Panc1 (cell line): ENCODE results near the gene MED12L. TPM values are rescaled to one million over a fixed set of nuclear protein-coding genes. Genes with fewer than 3 reads are reported as not detected.

ENCODE experiments used
- ATAC-seq: fragments of 200-7000 bp; cut with Tn5 transposase; 2 replicates; pipeline ENCODE4 v1.9.1; 2020; ENCODE audit warnings: mild to moderate bottlenecking, moderate library complexity
- BruUV-seq: library from RNA; stranded (reverse); fragments of 400-500 nt; replicated peaks from 2 replicates; lab custom pipeline; 2021; lab: Mats Ljungman, UMichigan
- CTCF ChIA-PET: fragments of 300-600 bp; sonication (Branson Sonifier 250); formaldehyde crosslinking; loops from one replicate; lab custom pipeline; 2022; ENCODE audit warnings: antibody characterized with exemption; lab: Charles Lee
- POLR2A ChIA-PET: fragments of 300-600 bp; sonication (Branson Sonifier 250); formaldehyde crosslinking; loops from one replicate; lab custom pipeline; 2022; ENCODE audit warnings: antibody characterized with exemption; lab: Charles Lee
- DNase-seq: peaks from one replicate; pipeline ENCODE4 v3.0.0-alpha.2; 2010; ENCODE audit warnings: low read depth, low spot score
- H3K27ac ChIP-seq: 2 replicates; pipeline ENCODE4 v1.5.1; 2011; ENCODE audit warnings: mild to moderate bottlenecking, low read length, inconsistent platforms
- H3K27me3 ChIP-seq: fragments of 200-500 bp; sonication (Bioruptor generic); 2 replicates; pipeline ENCODE4 v1.6.0; 2014; ENCODE audit warnings: low read length, inconsistent platforms; ENCODE audit not compliant: control insufficient read depth, insufficient read depth
- H3K36me3 ChIP-seq: fragments of 200-500 bp; sonication (Bioruptor generic); 2 replicates; pipeline ENCODE4 v1.5.1; 2014; ENCODE audit warnings: inconsistent platforms, mild to moderate bottlenecking, low read length, moderate library complexity; ENCODE audit not compliant: control insufficient read depth, insufficient read depth
- H3K4me1 ChIP-seq: 2 replicates; pipeline ENCODE4 v1.5.1; 2011; ENCODE audit warnings: inconsistent platforms, mild to moderate bottlenecking, low read length, moderate library complexity; ENCODE audit not compliant: control insufficient read depth, insufficient read depth
- H3K4me3 ChIP-seq, 2 experiments: 2 replicates each; pipeline ENCODE4 v1.5.1; 2011 to 2012; ENCODE audit warnings: low read depth in 2 of 2, low read length in 2 of 2, mild to moderate bottlenecking in 2 of 2, inconsistent platforms in 1 of 2, moderate library complexity in 1 of 2
- H3K9me3 ChIP-seq: fragments of 200-500 bp; sonication (Bioruptor generic); 2 replicates; pipeline ENCODE4 v1.5.1; 2014; ENCODE audit warnings: low read depth, mild to moderate bottlenecking, inconsistent platforms, low read length, moderate library complexity; ENCODE audit not compliant: control insufficient read depth, insufficient read depth
- POLR2AphosphoS5 ChIP-seq: IDR thresholded peaks from 2 replicates; pipeline ENCODE4 v1.6.1; 2012; ENCODE audit warnings: mild to moderate bottlenecking, low read depth, low read length, moderate library complexity
- SIN3A ChIP-seq: IDR thresholded peaks from 2 replicates; pipeline ENCODE4 v1.6.1; 2012; ENCODE audit warnings: low read depth, mild to moderate bottlenecking, low read length, moderate library complexity, borderline replicate concordance; ENCODE audit not compliant: insufficient read depth
- TCF7L2 ChIP-seq: IDR thresholded peaks from 2 replicates; pipeline ENCODE4 v1.6.1; 2011; ENCODE audit warnings: mild to moderate bottlenecking, low read depth, low read length, inconsistent platforms
- in situ Hi-C: cut with HindIII; loops from 2 replicates; pipeline ENCODE4 v1.10.0; 2016; ENCODE audit warnings: low sequenced_read_pairs, low pct_unique_long_range_greater_than_20kb
- intact Hi-C: fragments of 100-400 bp; cut with micrococcal nuclease; formaldehyde crosslinking; loops from one replicate; pipeline ENCODE4 v1.10.0; 2022; ENCODE audit not compliant: unreplicated experiment
- total RNA-seq: library from RNA; stranded (reverse); gene quantifications from one replicate; pipeline ENCODE4 v1.2.1, GENCODE V29; 2021; ENCODE audit not compliant: unreplicated experiment
- TF ChIP-seq, protein P1 (sequence below): fragments of 450-650 bp; IDR thresholded peaks from 2 replicates; pipeline ENCODE4 v1.5.1; 2017; ENCODE audit warnings: mild to moderate bottlenecking
- TF ChIP-seq, protein P2 (sequence below), 2 experiments: IDR thresholded peaks; 2 replicates each; pipeline ENCODE4 v1.6.1; 2011 to 2012; ENCODE audit warnings: low read depth in 2 of 2, control low read depth in 1 of 2, low read length in 1 of 2, mild to moderate bottlenecking in 1 of 2, moderate library complexity in 1 of 2; ENCODE audit not compliant: insufficient read depth in 1 of 2

The MED12L gene
- total RNA-seq, 1 experiment from 2014 or later = 2.8 TPM

DNA sequence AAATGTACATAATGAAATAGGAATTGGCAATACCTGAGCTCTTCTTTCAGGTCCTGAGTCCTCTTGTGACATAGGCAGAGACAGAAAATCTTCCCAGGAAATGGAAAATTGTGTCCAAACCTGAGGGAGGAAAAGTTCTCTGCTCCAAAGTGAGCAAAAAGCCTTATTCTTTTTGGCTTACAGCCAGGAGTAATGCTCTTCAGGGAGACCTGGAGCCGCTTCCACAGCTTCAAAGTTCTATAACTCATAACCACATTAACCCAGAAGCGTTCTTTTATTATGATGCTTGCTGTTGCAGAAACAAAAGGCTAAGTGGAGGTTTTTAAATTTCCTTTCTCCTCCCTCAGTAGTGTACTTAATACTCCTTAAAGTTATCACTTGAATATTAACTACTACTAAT, 374.8 kb downstream of the MED12L start:
- H3K9me3 ChIP-seq = no peaks in the 10 kb centered on the region
- H3K36me3 ChIP-seq = no peaks in the 10 kb centered on the region
- H3K27me3 ChIP-seq = peaks cover 41% of the 10 kb centered on the region
- no peak overlapping the region for H3K27ac ChIP-seq
- in situ Hi-C loops (no loop called here), intact Hi-C loops (no loop called here)
- H3K4me3 ChIP-seq = no peak overlapping the region
- CTCF ChIA-PET = interaction anchor here (1.0 kb wide), 1 partner anchor 8 kb away, joined by 5 read pairs; no protein-coding TSS in a partner anchor
- ATAC-seq (no peak), DNase-seq (no peak)
- H3K4me1 ChIP-seq = no peaks in the 10 kb centered on the region
- POLR2A ChIA-PET = no interaction called here
- BruUV-seq = no TSS peak
- TF ChIP-seq SIN3A (no peak), TCF7L2 (no peak), POLR2AphosphoS5 (no peak)
- TF ChIP-seq, protein P1, sequence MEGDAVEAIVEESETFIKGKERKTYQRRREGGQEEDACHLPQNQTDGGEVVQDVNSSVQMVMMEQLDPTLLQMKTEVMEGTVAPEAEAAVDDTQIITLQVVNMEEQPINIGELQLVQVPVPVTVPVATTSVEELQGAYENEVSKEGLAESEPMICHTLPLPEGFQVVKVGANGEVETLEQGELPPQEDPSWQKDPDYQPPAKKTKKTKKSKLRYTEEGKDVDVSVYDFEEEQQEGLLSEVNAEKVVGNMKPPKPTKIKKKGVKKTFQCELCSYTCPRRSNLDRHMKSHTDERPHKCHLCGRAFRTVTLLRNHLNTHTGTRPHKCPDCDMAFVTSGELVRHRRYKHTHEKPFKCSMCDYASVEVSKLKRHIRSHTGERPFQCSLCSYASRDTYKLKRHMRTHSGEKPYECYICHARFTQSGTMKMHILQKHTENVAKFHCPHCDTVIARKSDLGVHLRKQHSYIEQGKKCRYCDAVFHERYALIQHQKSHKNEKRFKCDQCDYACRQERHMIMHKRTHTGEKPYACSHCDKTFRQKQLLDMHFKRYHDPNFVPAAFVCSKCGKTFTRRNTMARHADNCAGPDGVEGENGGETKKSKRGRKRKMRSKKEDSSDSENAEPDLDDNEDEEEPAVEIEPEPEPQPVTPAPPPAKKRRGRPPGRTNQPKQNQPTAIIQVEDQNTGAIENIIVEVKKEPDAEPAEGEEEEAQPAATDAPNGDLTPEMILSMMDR = no peak
- TF ChIP-seq, protein P2, sequence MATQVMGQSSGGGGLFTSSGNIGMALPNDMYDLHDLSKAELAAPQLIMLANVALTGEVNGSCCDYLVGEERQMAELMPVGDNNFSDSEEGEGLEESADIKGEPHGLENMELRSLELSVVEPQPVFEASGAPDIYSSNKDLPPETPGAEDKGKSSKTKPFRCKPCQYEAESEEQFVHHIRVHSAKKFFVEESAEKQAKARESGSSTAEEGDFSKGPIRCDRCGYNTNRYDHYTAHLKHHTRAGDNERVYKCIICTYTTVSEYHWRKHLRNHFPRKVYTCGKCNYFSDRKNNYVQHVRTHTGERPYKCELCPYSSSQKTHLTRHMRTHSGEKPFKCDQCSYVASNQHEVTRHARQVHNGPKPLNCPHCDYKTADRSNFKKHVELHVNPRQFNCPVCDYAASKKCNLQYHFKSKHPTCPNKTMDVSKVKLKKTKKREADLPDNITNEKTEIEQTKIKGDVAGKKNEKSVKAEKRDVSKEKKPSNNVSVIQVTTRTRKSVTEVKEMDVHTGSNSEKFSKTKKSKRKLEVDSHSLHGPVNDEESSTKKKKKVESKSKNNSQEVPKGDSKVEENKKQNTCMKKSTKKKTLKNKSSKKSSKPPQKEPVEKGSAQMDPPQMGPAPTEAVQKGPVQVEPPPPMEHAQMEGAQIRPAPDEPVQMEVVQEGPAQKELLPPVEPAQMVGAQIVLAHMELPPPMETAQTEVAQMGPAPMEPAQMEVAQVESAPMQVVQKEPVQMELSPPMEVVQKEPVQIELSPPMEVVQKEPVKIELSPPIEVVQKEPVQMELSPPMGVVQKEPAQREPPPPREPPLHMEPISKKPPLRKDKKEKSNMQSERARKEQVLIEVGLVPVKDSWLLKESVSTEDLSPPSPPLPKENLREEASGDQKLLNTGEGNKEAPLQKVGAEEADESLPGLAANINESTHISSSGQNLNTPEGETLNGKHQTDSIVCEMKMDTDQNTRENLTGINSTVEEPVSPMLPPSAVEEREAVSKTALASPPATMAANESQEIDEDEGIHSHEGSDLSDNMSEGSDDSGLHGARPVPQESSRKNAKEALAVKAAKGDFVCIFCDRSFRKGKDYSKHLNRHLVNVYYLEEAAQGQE (IDR thresholded peaks at IDR 0.05; ENCODE audit: insufficient read depth in 1 of 2, low read depth in 2 of 2, low read length in 1 of 2) = no peak

DNA sequence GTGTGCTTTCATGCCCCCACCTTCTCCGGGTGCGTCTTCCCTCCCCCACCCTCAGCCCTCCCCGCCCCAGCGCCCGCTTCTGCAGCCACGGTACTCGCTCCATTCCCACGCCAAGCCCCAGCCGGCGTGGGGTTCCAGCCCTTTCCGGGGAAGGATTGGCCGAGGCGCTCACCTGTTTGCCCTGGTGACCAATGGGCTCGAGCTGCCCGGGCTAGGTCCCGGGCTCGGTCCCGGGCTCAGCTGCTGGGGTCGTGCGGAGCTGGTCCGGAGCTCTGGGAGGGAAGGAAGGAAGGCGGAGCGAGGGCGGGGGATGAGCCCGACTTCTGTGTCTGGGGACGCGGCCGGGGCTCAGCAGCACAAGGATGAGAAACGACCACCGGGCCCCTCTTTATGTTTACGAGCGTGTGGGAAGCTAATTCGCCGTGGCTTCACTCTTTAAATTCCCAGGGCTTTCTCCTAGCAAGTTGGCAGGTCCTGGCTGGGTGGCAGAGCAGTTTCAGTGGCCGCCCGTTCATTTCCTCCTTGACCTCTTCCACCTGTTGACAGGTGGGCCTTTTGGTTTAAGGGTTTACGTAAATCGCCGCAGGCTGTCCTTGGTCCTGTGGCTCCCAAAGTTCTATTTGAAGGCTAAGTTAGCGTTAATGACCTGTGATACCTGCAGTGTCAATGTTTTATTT, 375.4 kb downstream of the MED12L start, which contains the start of gene IGSF10:
IGSF10 (minus strand) TSS at position 288 of the 677 bp plus-strand sequence. CDS start 2,352 bp downstream, outside the sequence.
- peak within 1 kb of the TSS; percentile 29 to 48 for H3K4me3 ChIP-seq
- no peaks in the 10 kb centered on the region for H3K9me3 ChIP-seq
- H3K4me1 ChIP-seq = no peaks in the 10 kb centered on the region
- DNase-seq = no peak
- in situ Hi-C loops = no loop called here
- TF ChIP-seq, protein P2 (IDR thresholded peaks at IDR 0.05; ENCODE audit: insufficient read depth in 1 of 2, low read depth in 2 of 2, low read length in 1 of 2) = no peak
- TF ChIP-seq SIN3A = no peak
- no peak for TF ChIP-seq POLR2AphosphoS5
- no peak for TF ChIP-seq TCF7L2
- CTCF ChIA-PET = no interaction called here
- POLR2A ChIA-PET = no interaction called here
- no peaks in the 10 kb centered on the region for H3K36me3 ChIP-seq
- BruUV-seq = no TSS peak
- H3K27me3 ChIP-seq = peaks cover 41% of the 10 kb centered on the region
- ATAC-seq = peak; percentile 38; the same call in 1 of the 2 replicates
- no peak within 1 kb of the TSS for H3K27ac ChIP-seq
- intact Hi-C loops = no loop called here
